HL-60 (cell line): ENCODE results near the gene PPEF2.

ENCODE experiments used
- DNase-seq, 2 experiments: peaks; one replicate each; pipeline ENCODE4 v3.0.0-alpha.2; 2010 to 2020; ENCODE audit warnings: low read depth in 1 of 2, low spot score in 1 of 2
- H3K27ac ChIP-seq: fragments of 250-450 bp; sonication (Bioruptor Pico); replicated peaks from 2 replicates; pipeline ENCODE4 v1.5.1; 2020; ENCODE audit warnings: mild to moderate bottlenecking, moderate library complexity
- H3K27me3 ChIP-seq: fragments of 250-450 bp; sonication (Bioruptor Pico); 2 replicates; pipeline ENCODE4 v1.5.1; 2021; ENCODE audit warnings: mild to moderate bottlenecking, moderate library complexity; ENCODE audit not compliant: insufficient read depth, poor library complexity, severe bottlenecking
- H3K4me3 ChIP-seq: replicated peaks from 2 replicates; pipeline ENCODE4 v1.5.1; 2011; ENCODE audit warnings: mild to moderate bottlenecking, control low read depth, low read length; ENCODE audit not compliant: insufficient read depth
- CTCF ChIP-seq: IDR thresholded peaks from one replicate; pipeline ENCODE4 v1.5.1; 2011; ENCODE audit warnings: low read length, control low read depth, inconsistent platforms; ENCODE audit not compliant: insufficient read depth
- GABPA ChIP-seq: IDR thresholded peaks from 2 replicates; pipeline ENCODE4 v1.6.1; 2012; ENCODE audit warnings: low read depth
- POLR2AphosphoS5 ChIP-seq: IDR thresholded peaks from 2 replicates; pipeline ENCODE4 v1.6.1; 2012; ENCODE audit warnings: low read depth
- REST ChIP-seq: IDR thresholded peaks from 2 replicates; pipeline ENCODE4 v1.6.1; 2012; ENCODE audit warnings: low read depth; ENCODE audit not compliant: insufficient replicate concordance
- SPI1 ChIP-seq: IDR thresholded peaks from 2 replicates; pipeline ENCODE4 v1.6.1; 2012; ENCODE audit warnings: low read depth, mild to moderate bottlenecking, borderline replicate concordance

PPEF2 gene

GRCh38 chr4:75891611-75892010 lies 10.6 kb downstream of the PPEF2 start:
- H3K4me3 ChIP-seq: no peak overlapping the region
- H3K27me3 ChIP-seq: no peaks in the 10 kb centered on the region
- no peak for TF ChIP-seq SPI1
- no peak for TF ChIP-seq POLR2AphosphoS5
- TF ChIP-seq GABPA: no peak
- TF ChIP-seq CTCF: no peak
- DNase-seq: no peak
- H3K27ac ChIP-seq: no peak overlapping the region

- H3K27ac ChIP-seq: no peak overlapping the region
- no peak for DNase-seq
- H3K27me3 ChIP-seq: no peaks in the 10 kb centered on the region
- no peak for TF ChIP-seq SPI1
- no peak for TF ChIP-seq POLR2AphosphoS5
- no peak for TF ChIP-seq CTCF
- no peak for TF ChIP-seq REST
- no peak for TF ChIP-seq GABPA
- no peak overlapping the region for H3K4me3 ChIP-seq
Observed at GRCh38 chr4:75889537-75890199, 12.6 kb downstream of the PPEF2 start.

- Histone ChIP-seq H3K4me3 (no peak overlapping the region), H3K27ac (no peak overlapping the region), H3K27me3 (no peaks in the 10 kb centered on the region)
- DNase-seq: no peak
- TF ChIP-seq SPI1 (no peak), REST (no peak), POLR2AphosphoS5 (no peak), GABPA (no peak), CTCF (no peak)
Observed at GRCh38 chr4:75886104-75886503, 16.1 kb downstream of the PPEF2 start.

- no peak for TF ChIP-seq CTCF
- TF ChIP-seq GABPA: no peak
- TF ChIP-seq REST: no peak
- TF ChIP-seq POLR2AphosphoS5: no peak
- TF ChIP-seq SPI1: no peak
- H3K27ac ChIP-seq: no peak overlapping the region
- DNase-seq: no peak
- no peak overlapping the region for H3K4me3 ChIP-seq
- H3K27me3 ChIP-seq: no peaks in the 10 kb centered on the region
Observed at GRCh38 chr4:75881476-75881875, 20.8 kb downstream of the PPEF2 start.
